OCI-LY3 (cell line): ENCODE measurements around the gene H2BK1.

ENCODE experiments used
- H2AFZ ChIP-seq: fragments of 200-600, 300-600 bp; shearing (Covaris generic); 2 replicates; pipeline ENCODE4 v1.6.0; 2014; ENCODE audit warnings: antibody characterized with exemption, low read depth, low read length
- H3K27ac ChIP-seq: fragments of 200-600, 300-600 bp; sonication (generic); 2 replicates; pipeline ENCODE4 v1.5.1; 2014; ENCODE audit warnings: mild to moderate bottlenecking, low read length, moderate library complexity, mixed read lengths
- H3K27me3 ChIP-seq: fragments of 200-600, 300-600 bp; sonication (generic); 2 replicates; pipeline ENCODE4 v1.6.1; 2014; ENCODE audit warnings: low read depth, low read length, mixed read lengths
- H3K36me3 ChIP-seq: fragments of 200-600, 300-600 bp; sonication (generic); replicated peaks from 2 replicates; pipeline ENCODE3; 2014; ENCODE audit warnings: low read depth, low read length, mixed read lengths
- H3K4me1 ChIP-seq: fragments of 300-600, 200-600 bp; sonication (generic); 2 replicates; pipeline ENCODE4 v1.6.1; 2014; ENCODE audit warnings: low read length, mixed read lengths
- H3K4me2 ChIP-seq: fragments of 200-600, 300-600 bp; sonication (generic); 2 replicates; pipeline ENCODE4 v1.6.1; 2014; ENCODE audit warnings: low read length, mixed read lengths
- H3K4me3 ChIP-seq: fragments of 300-600, 200-600 bp; sonication (generic); 2 replicates; pipeline ENCODE4 v1.5.1; 2014; ENCODE audit warnings: antibody characterized with exemption, mild to moderate bottlenecking, low read length, moderate library complexity
- H3K79me2 ChIP-seq: fragments of 300-600, 200-600 bp; shearing (Covaris generic); 2 replicates; pipeline ENCODE4 v1.6.1; 2014; ENCODE audit warnings: mild to moderate bottlenecking, low read length, mixed read lengths
- H3K9ac ChIP-seq: fragments of 300-600, 200-600 bp; shearing (Covaris generic); 2 replicates; pipeline ENCODE4 v1.6.0; 2014; ENCODE audit warnings: mild to moderate bottlenecking, low read length, moderate library complexity
- H3K9me3 ChIP-seq: fragments of 200-600, 300-600 bp; shearing (Covaris generic); 2 replicates; pipeline ENCODE4 v1.6.1; 2014; ENCODE audit warnings: low read length, mixed read lengths; ENCODE audit not compliant: insufficient read depth
- H4K20me1 ChIP-seq: fragments of 200-600, 300-600 bp; sonication (generic); 2 replicates; pipeline ENCODE4 v1.6.1; 2016; ENCODE audit warnings: low read length, mixed read lengths; ENCODE audit not compliant: insufficient read depth
- EZH2phosphoT487 ChIP-seq: fragments of 200-600 bp; shearing (Covaris generic); IDR thresholded peaks from 2 replicates; pipeline ENCODE4 v1.6.1; 2018; ENCODE audit warnings: antibody characterized with exemption, mixed run types, low read depth
- TF ChIP-seq, protein P1 (sequence below): fragments of 200-600, 300-600 bp; sonication (generic); IDR thresholded peaks from 2 replicates; pipeline ENCODE4 v1.5.1; 2014; ENCODE audit warnings: antibody characterized with exemption, low read length, low read depth

Gene H2BK1

GRCh38 chr7:151173386-151174245, 36.7 kb downstream of the H2BK1 start:
- Histone ChIP-seq H3K9ac (no peak overlapping the region), H3K79me2 (no peaks in the 10 kb centered on the region), H3K27ac (no peak overlapping the region), H3K27me3 (peaks cover 61% of the 10 kb centered on the region), H3K4me2 (no peak overlapping the region), H3K4me3 (no peak overlapping the region), H2AFZ (no peak overlapping the region), H3K4me1 (peaks cover 7% of the 10 kb centered on the region), H3K9me3 (no peaks in the 10 kb centered on the region), H3K36me3 (no peaks in the 10 kb centered on the region), H4K20me1 (peaks cover under 1% of the 10 kb centered on the region; the same call in 1 of the 2 replicates)
- TF ChIP-seq, protein P1, sequence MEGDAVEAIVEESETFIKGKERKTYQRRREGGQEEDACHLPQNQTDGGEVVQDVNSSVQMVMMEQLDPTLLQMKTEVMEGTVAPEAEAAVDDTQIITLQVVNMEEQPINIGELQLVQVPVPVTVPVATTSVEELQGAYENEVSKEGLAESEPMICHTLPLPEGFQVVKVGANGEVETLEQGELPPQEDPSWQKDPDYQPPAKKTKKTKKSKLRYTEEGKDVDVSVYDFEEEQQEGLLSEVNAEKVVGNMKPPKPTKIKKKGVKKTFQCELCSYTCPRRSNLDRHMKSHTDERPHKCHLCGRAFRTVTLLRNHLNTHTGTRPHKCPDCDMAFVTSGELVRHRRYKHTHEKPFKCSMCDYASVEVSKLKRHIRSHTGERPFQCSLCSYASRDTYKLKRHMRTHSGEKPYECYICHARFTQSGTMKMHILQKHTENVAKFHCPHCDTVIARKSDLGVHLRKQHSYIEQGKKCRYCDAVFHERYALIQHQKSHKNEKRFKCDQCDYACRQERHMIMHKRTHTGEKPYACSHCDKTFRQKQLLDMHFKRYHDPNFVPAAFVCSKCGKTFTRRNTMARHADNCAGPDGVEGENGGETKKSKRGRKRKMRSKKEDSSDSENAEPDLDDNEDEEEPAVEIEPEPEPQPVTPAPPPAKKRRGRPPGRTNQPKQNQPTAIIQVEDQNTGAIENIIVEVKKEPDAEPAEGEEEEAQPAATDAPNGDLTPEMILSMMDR: no peak
- TF ChIP-seq EZH2phosphoT487: no peak

DNA sequence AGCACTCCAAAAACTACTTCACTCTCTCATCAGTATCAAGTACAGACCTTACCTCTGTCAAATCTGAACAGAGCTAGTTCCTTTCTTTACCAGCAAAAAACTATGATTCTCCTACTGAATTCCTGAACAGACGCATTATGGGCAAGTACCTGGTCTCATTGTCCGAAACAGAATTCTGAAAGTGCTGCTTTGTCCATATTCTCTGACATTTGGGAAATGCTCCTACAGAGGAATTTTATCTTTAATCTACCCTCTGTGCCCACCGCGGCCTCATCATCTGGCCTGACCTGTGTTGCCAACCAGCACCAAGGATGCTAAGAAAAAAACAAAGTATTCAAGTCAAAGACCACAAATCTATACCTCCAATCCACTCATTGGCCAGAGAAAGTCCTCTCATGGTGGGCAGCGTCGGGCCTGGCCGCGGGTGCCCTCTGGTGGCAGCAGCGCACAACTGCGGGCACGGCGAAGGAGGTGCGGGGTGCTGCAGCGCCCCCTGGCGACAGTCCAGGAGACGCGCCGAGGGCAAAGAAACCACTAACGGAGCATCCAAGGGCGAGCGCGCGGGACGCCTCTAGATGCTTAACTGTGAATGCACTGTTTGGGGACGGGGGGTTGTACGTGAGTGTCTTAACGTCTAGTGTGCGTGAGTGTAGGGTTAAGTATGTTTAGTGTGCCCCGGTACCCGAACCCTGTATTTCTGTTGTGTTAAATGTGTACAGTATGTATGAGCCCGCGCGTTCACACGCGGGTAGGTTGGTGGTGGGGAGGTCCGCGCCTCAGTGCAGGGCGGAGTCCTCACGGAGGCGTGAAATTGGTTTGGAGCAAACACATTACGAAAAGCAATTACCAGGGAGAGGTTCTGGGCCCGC, 37.8 kb downstream of the H2BK1 start:
- Histone ChIP-seq H3K4me3 (no peak overlapping the region), H3K9me3 (no peaks in the 10 kb centered on the region), H2AFZ (no peak overlapping the region), H3K27ac (no peak overlapping the region), H3K9ac (no peak overlapping the region), H3K4me1 (peaks cover 7% of the 10 kb centered on the region), H3K36me3 (no peaks in the 10 kb centered on the region), H3K4me2 (peak overlapping the region; percentile 27), H3K27me3 (peaks cover 64% of the 10 kb centered on the region), H3K79me2 (no peaks in the 10 kb centered on the region), H4K20me1 (no peaks in the 10 kb centered on the region; the same call in 1 of the 2 replicates)
- no peak for TF ChIP-seq EZH2phosphoT487
- TF ChIP-seq, protein P1: peak; percentile 100

GRCh38 chr7:151168787-151169162, 41.5 kb downstream of the H2BK1 start:
- Histone ChIP-seq H3K9me3 (no peaks in the 10 kb centered on the region), H3K4me1 (peaks cover 7% of the 10 kb centered on the region), H3K36me3 (no peaks in the 10 kb centered on the region), H2AFZ (no peak overlapping the region), H3K27me3 (peaks cover 66% of the 10 kb centered on the region), H3K79me2 (no peaks in the 10 kb centered on the region), H3K4me3 (no peak overlapping the region), H3K4me2 (no peak overlapping the region), H3K27ac (no peak overlapping the region), H4K20me1 (no peaks in the 10 kb centered on the region), H3K9ac (no peak overlapping the region)
- TF ChIP-seq, protein P1: no peak
- TF ChIP-seq EZH2phosphoT487: no peak
